Endodermal cell (in vitro differentiated cells): Measurements from ENCODE around the gene CALML5. TPM values are rescaled to one million over a fixed set of nuclear protein-coding genes. Genes with fewer than 3 reads are reported as not detected.

Experiments used
- DNase-seq: peaks from one replicate; pipeline ENCODE4 v3.0.0-alpha.2; 2017
- H3K27ac ChIP-seq: 2 replicates; pipeline ENCODE4 v1.5.1; 2013; ENCODE audit warnings: mild to moderate bottlenecking, low read depth, low read length, moderate library complexity
- H3K27me3 ChIP-seq: 2 replicates; pipeline ENCODE4 v1.6.1; 2013; ENCODE audit warnings: mild to moderate bottlenecking, low read length, moderate library complexity; ENCODE audit not compliant: insufficient read depth, control insufficient read depth, poor library complexity, severe bottlenecking
- H3K36me3 ChIP-seq: 2 replicates; pipeline ENCODE4 v1.7.0; 2013; ENCODE audit warnings: mild to moderate bottlenecking, low read length, moderate library complexity; ENCODE audit not compliant: control insufficient read depth, insufficient read depth
- H3K4me1 ChIP-seq: one replicate; pipeline ENCODE4 v1.7.0; 2013; ENCODE audit warnings: low read length; ENCODE audit not compliant: control insufficient read depth, insufficient read depth
- H3K4me3 ChIP-seq: 2 replicates; pipeline ENCODE4 v1.5.1; 2013; ENCODE audit warnings: mild to moderate bottlenecking, low read length, moderate library complexity
- H3K9ac ChIP-seq: 2 replicates; pipeline ENCODE4 v1.6.1; 2013; ENCODE audit warnings: mild to moderate bottlenecking, low read length, moderate library complexity; ENCODE audit not compliant: poor library complexity, severe bottlenecking; ENCODE audit errors: extremely low read depth
- H3K9me3 ChIP-seq: 2 replicates; pipeline ENCODE4 v1.6.1; 2013; ENCODE audit warnings: mild to moderate bottlenecking, low read length, moderate library complexity; ENCODE audit not compliant: control insufficient read depth
- H3K27ac Mint-ChIP-seq: 2 replicates; pipeline ENCODE4 v1.8.0; 2020; ENCODE audit warnings: mixed read lengths
- H3K27me3 Mint-ChIP-seq: 2 replicates; pipeline ENCODE4 v1.8.0; 2021; ENCODE audit warnings: mild to moderate bottlenecking, mixed read lengths; ENCODE audit not compliant: insufficient read depth
- H3K36me3 Mint-ChIP-seq: 2 replicates; pipeline ENCODE4 v1.8.0; 2020; ENCODE audit warnings: low read depth, mixed read lengths
- H3K4me1 Mint-ChIP-seq: 2 replicates; pipeline ENCODE4 v1.8.0; 2020; ENCODE audit warnings: mixed read lengths
- H3K4me3 Mint-ChIP-seq: 2 replicates; pipeline ENCODE4 v1.8.0; 2020; ENCODE audit warnings: mild to moderate bottlenecking, moderate library complexity, mixed read lengths
- H3K9me3 Mint-ChIP-seq: 2 replicates; pipeline ENCODE4 v1.8.0; 2020; ENCODE audit warnings: mild to moderate bottlenecking, mixed read lengths
- CTCF ChIP-seq: fragments of 200-600 bp; sonication (generic); conservative IDR thresholded peaks from 2 replicates; pipeline ENCODE4 v1.5.0; 2021; ENCODE audit warnings: antibody characterized with exemption, mild to moderate bottlenecking
- WGBS, 2 experiments: methylation state at CpG; one replicate each; pipeline versions ENCODE4 v1.1.5 to v1.1.7; 2013; ENCODE audit warnings: missing lambda C conversion rate in 2 of 2, mixed read lengths in 1 of 2; ENCODE audit not compliant: insufficient coverage in 1 of 2, insufficient read length in 1 of 2; 5-methylcytosine and 5-hydroxymethylcytosine counted together
- total RNA-seq, 2 donors: library from RNA; stranded (reverse); fragmentation: NEBNext Ultra II Directional in 1 of 2; extraction: Animal tissue kit (Norgen Biotek cat#: 25700) in 1 of 2; gene quantifications; 2 replicates in 1 of 2; 3 replicates in 1 of 2; pipeline ENCODE4 v1.2.1, GENCODE V29; 2021

The CALML5 gene
- total RNA-seq, 2 donors from 2014 or later, result not detected

- peaks cover 11% of the 10 kb centered on the region for H3K9me3 Mint-ChIP-seq
- H3K9ac ChIP-seq, result no peak overlapping the region
- no peak overlapping the region for H3K4me3 Mint-ChIP-seq
- no peak overlapping the region for H3K27ac ChIP-seq
- H3K4me1 ChIP-seq, result peaks cover 6% of the 10 kb centered on the region
- no peak for TF ChIP-seq CTCF
- no peaks in the 10 kb centered on the region for H3K36me3 Mint-ChIP-seq
- H3K27ac Mint-ChIP-seq, result no peak overlapping the region
- peaks cover 15% of the 10 kb centered on the region for H3K27me3 Mint-ChIP-seq
- no peak overlapping the region for H3K4me3 ChIP-seq
- no peaks in the 10 kb centered on the region for H3K36me3 ChIP-seq
- DNase-seq, result no peak
- H3K4me1 Mint-ChIP-seq, result peaks cover 40% of the 10 kb centered on the region
- H3K9me3 ChIP-seq, result peaks cover 9% of the 10 kb centered on the region
- WGBS, 2 experiments, result 85 to 86% methylated on average over 13 to 16 of the region's 16 CpGs
- peaks cover 11% of the 10 kb centered on the region for H3K27me3 ChIP-seq
Observed at GRCh38 chr10:5514226-5514850, 15.0 kb upstream of the CALML5 start.

GRCh38 chr10:5512881-5513612 is 13.7 kb upstream of the CALML5 start:
- no peak for DNase-seq
- no peaks in the 10 kb centered on the region for H3K36me3 ChIP-seq
- peaks cover 3% of the 10 kb centered on the region for H3K4me1 ChIP-seq
- Mint-ChIP-seq H3K4me3 (no peak overlapping the region), H3K9me3 (no peaks in the 10 kb centered on the region), H3K27ac (no peak overlapping the region), H3K36me3 (no peaks in the 10 kb centered on the region), H3K4me1 (peaks cover 36% of the 10 kb centered on the region), H3K27me3 (peaks cover 19% of the 10 kb centered on the region)
- no peak for TF ChIP-seq CTCF
- H3K9me3 ChIP-seq, result no peaks in the 10 kb centered on the region
- H3K9ac ChIP-seq, result no peak overlapping the region
- no peak overlapping the region for H3K4me3 ChIP-seq
- peaks cover 11% of the 10 kb centered on the region for H3K27me3 ChIP-seq
- WGBS, 2 experiments, result 85 to 93% methylated on average over 11 to 15 of the region's 15 CpGs
- no peak overlapping the region for H3K27ac ChIP-seq

- no peaks in the 10 kb centered on the region for H3K36me3 Mint-ChIP-seq
- H3K4me3 Mint-ChIP-seq, result no peak overlapping the region
- peaks cover 19% of the 10 kb centered on the region for H3K27me3 Mint-ChIP-seq
- no peaks in the 10 kb centered on the region for H3K9me3 Mint-ChIP-seq
- TF ChIP-seq CTCF, result no peak
- Histone ChIP-seq H3K27ac (no peak overlapping the region), H3K27me3 (peaks cover 11% of the 10 kb centered on the region), H3K4me1 (peaks cover 3% of the 10 kb centered on the region), H3K4me3 (no peak overlapping the region), H3K9ac (no peak overlapping the region), H3K36me3 (no peaks in the 10 kb centered on the region), H3K9me3 (no peaks in the 10 kb centered on the region)
- 95 to 98% methylated on average over 19 to 25 of the region's 25 CpGs for WGBS, 2 experiments
- no peak for DNase-seq
- H3K4me1 Mint-ChIP-seq, result peaks cover 36% of the 10 kb centered on the region
- no peak overlapping the region for H3K27ac Mint-ChIP-seq
Observed at GRCh38 chr10:5512331-5512730, 13.0 kb upstream of the CALML5 start.
